GM23338 (cell line): ENCODE results near the gene MRPS18B. TPM values are rescaled to one million over a fixed set of nuclear protein-coding genes. Genes with fewer than 3 reads are reported as not detected.
A peak's percentile ranks its signal among the peaks of the same experiment; 100 is the strongest.

ENCODE experiments used
- ATAC-seq: fragments of 200-7000 bp; cut with Tn5 transposase; 3 replicates; pipeline ENCODE4 v1.9.1; 2020
- DNase-seq: peaks from one replicate; pipeline ENCODE4 v3.0.0-alpha.2; 2015; ENCODE audit warnings: low spot score
- H2AFZ ChIP-seq: fragments of 200-600 bp; sonication (generic); 2 replicates; pipeline ENCODE4 v1.8.0; 2016; ENCODE audit warnings: antibody characterized with exemption, mild to moderate bottlenecking, moderate library complexity
- H3F3A ChIP-seq: fragments of 200-600 bp; sonication (generic); replicated peaks from 2 replicates; pipeline ENCODE4 v1.8.0; 2017; ENCODE audit warnings: antibody characterized with exemption, mixed run types, low read depth
- H3K27ac ChIP-seq: fragments of 200-600 bp; sonication (generic); 2 replicates; pipeline ENCODE4 v1.6.1; 2016; ENCODE audit warnings: low read depth
- H3K27me3 ChIP-seq: fragments of 200-600 bp; sonication (generic); 2 replicates; pipeline ENCODE4 v1.8.0; 2016; ENCODE audit warnings: mild to moderate bottlenecking, mixed run types, moderate library complexity; ENCODE audit not compliant: insufficient read depth
- H3K36me3 ChIP-seq: fragments of 200-600 bp; sonication (generic); 2 replicates; pipeline ENCODE4 v1.8.0; 2016; ENCODE audit warnings: mild to moderate bottlenecking; ENCODE audit not compliant: insufficient read depth
- H3K4me1 ChIP-seq: fragments of 200-600 bp; sonication (generic); 2 replicates; pipeline ENCODE4 v1.8.0; 2016; ENCODE audit warnings: mild to moderate bottlenecking, moderate library complexity; ENCODE audit not compliant: insufficient read depth
- H3K4me2 ChIP-seq: fragments of 200-600 bp; sonication (generic); 2 replicates; pipeline ENCODE4 v1.7.1; 2017; ENCODE audit warnings: mixed run types
- H3K4me3 ChIP-seq: fragments of 200-600 bp; sonication (generic); 2 replicates; pipeline ENCODE4 v1.6.1; 2016; ENCODE audit warnings: mixed run types
- H3K79me2 ChIP-seq: fragments of 200-600 bp; sonication (generic); replicated peaks from 2 replicates; pipeline ENCODE4 v1.8.0; 2017; ENCODE audit warnings: mild to moderate bottlenecking; ENCODE audit not compliant: insufficient read depth
- H3K9me2 ChIP-seq: fragments of 200-600 bp; sonication (generic); 2 replicates; pipeline ENCODE4 v1.8.0; 2017; ENCODE audit not compliant: insufficient read depth
- H4K20me1 ChIP-seq: fragments of 200-600 bp; sonication (generic); replicated peaks from 2 replicates; pipeline ENCODE4 v1.8.0; 2017; ENCODE audit warnings: mild to moderate bottlenecking; ENCODE audit not compliant: insufficient read depth
- H3K27ac Mint-ChIP-seq: 2 replicates; pipeline ENCODE4 v1.8.0; 2020; ENCODE audit warnings: inconsistent platforms, mild to moderate bottlenecking, moderate library complexity, mixed read lengths
- H3K27me3 Mint-ChIP-seq: 3 replicates; pipeline ENCODE4 v1.8.0; 2022; ENCODE audit warnings: low read depth, mild to moderate bottlenecking, moderate library complexity, mixed read lengths, inconsistent platforms; ENCODE audit not compliant: insufficient read depth, poor library complexity
- H3K36me3 Mint-ChIP-seq: 3 replicates; pipeline ENCODE4 v1.8.0; 2021; ENCODE audit warnings: low read depth, mild to moderate bottlenecking, inconsistent platforms, moderate library complexity, mixed read lengths
- H3K4me1 Mint-ChIP-seq: 3 replicates; pipeline ENCODE4 v1.8.0; 2020; ENCODE audit warnings: mild to moderate bottlenecking, inconsistent platforms, mixed read lengths
- H3K4me3 Mint-ChIP-seq: 3 replicates; pipeline ENCODE4 v1.8.0; 2021; ENCODE audit warnings: moderate library complexity, mild to moderate bottlenecking, inconsistent platforms, mixed read lengths
- H3K9me3 Mint-ChIP-seq: 3 replicates; pipeline ENCODE4 v1.8.0; 2020; ENCODE audit warnings: moderate library complexity, mild to moderate bottlenecking, inconsistent platforms, mixed read lengths
- CREB1 ChIP-seq: fragments of 250-450 bp; sonication (Bioruptor Pico); IDR thresholded peaks from 2 replicates; pipeline ENCODE4 v1.5.0; 2020; ENCODE audit warnings: low read depth, mild to moderate bottlenecking, moderate library complexity
- ETS1 ChIP-seq: IDR thresholded peaks from 2 replicates; pipeline ENCODE4 v1.6.1; 2016; ENCODE audit warnings: antibody characterized with exemption
- EZH2 ChIP-seq: fragments of 200-600 bp; sonication (generic); IDR thresholded peaks from one replicate; pipeline ENCODE4 v1.8.0; 2017; ENCODE audit warnings: antibody characterized with exemption, mild to moderate bottlenecking, low read depth; ENCODE audit not compliant: unreplicated experiment
- EZH2phosphoT487 ChIP-seq: fragments of 200-600 bp; sonication (generic); IDR thresholded peaks from one replicate; pipeline ENCODE4 v1.8.1; 2018; ENCODE audit warnings: antibody characterized with exemption; ENCODE audit not compliant: unreplicated experiment
- NANOG ChIP-seq: IDR thresholded peaks from 2 replicates; pipeline ENCODE4 v1.6.1; 2016; ENCODE audit warnings: antibody characterized with exemption, borderline replicate concordance
- POLR2AphosphoS5 ChIP-seq: IDR thresholded peaks from 2 replicates; pipeline ENCODE4 v1.6.1; 2016; ENCODE audit warnings: antibody characterized with exemption, low read depth
- STAT1 ChIP-seq: IDR thresholded peaks from one replicate; pipeline ENCODE4 v1.6.1; 2016; ENCODE audit warnings: antibody characterized with exemption; ENCODE audit not compliant: unreplicated experiment
- ZNF114 ChIP-seq: fragments of 250-450 bp; sonication (Bioruptor Pico); IDR thresholded peaks from 2 replicates; pipeline ENCODE4 v1.5.0; 2020; ENCODE audit warnings: mild to moderate bottlenecking, moderate library complexity
- ZNF331 ChIP-seq: fragments of 250-450 bp; sonication (Bioruptor Pico); IDR thresholded peaks from 2 replicates; pipeline ENCODE4 v1.5.0; 2020; ENCODE audit warnings: low read depth, mild to moderate bottlenecking, moderate library complexity
- polyA plus RNA-seq: library from polyadenylated mRNA; unstranded; fragments of >200 nt; fragmentation: Nextera tagmentation; extraction: Ambion mirVana; gene quantifications from 2 replicates; pipeline ENCODE4 v1.2.1, GENCODE V29; 2016
- total RNA-seq: library from RNA; depleted of rRNA; stranded (reverse); fragments of >200 nt; shearing (Covaris generic); gene quantifications from 2 replicates; pipeline ENCODE4 v1.2.3, GENCODE V29; 2014
- TF ChIP-seq, protein P1 (sequence below): IDR thresholded peaks from one replicate; pipeline ENCODE4 v1.6.1; 2018; ENCODE audit warnings: antibody characterized with exemption; ENCODE audit not compliant: unreplicated experiment

Gene MRPS18B
- total and polyA plus RNA-seq, 2 experiments from 2014 or later: 49.2 to 73.6 TPM

GRCh38 chr6:30599625-30600324 lies 17.9 kb upstream of the MRPS18B start:
- 0 out of 2 replicates have a peak, but pooled peaks have one; percentile 16 for TF ChIP-seq POLR2AphosphoS5
- TF ChIP-seq, protein P1, sequence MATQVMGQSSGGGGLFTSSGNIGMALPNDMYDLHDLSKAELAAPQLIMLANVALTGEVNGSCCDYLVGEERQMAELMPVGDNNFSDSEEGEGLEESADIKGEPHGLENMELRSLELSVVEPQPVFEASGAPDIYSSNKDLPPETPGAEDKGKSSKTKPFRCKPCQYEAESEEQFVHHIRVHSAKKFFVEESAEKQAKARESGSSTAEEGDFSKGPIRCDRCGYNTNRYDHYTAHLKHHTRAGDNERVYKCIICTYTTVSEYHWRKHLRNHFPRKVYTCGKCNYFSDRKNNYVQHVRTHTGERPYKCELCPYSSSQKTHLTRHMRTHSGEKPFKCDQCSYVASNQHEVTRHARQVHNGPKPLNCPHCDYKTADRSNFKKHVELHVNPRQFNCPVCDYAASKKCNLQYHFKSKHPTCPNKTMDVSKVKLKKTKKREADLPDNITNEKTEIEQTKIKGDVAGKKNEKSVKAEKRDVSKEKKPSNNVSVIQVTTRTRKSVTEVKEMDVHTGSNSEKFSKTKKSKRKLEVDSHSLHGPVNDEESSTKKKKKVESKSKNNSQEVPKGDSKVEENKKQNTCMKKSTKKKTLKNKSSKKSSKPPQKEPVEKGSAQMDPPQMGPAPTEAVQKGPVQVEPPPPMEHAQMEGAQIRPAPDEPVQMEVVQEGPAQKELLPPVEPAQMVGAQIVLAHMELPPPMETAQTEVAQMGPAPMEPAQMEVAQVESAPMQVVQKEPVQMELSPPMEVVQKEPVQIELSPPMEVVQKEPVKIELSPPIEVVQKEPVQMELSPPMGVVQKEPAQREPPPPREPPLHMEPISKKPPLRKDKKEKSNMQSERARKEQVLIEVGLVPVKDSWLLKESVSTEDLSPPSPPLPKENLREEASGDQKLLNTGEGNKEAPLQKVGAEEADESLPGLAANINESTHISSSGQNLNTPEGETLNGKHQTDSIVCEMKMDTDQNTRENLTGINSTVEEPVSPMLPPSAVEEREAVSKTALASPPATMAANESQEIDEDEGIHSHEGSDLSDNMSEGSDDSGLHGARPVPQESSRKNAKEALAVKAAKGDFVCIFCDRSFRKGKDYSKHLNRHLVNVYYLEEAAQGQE: no peak
- H3K27me3 ChIP-seq: no peaks in the 10 kb centered on the region
- no peaks in the 10 kb centered on the region for H3K9me3 Mint-ChIP-seq
- DNase-seq (no peak), ATAC-seq (no peak)
- H3K4me1 Mint-ChIP-seq: no peaks in the 10 kb centered on the region; the same call in 2 of the 3 replicates
- no peak overlapping the region for H3K27ac Mint-ChIP-seq
- H3K36me3 Mint-ChIP-seq: peaks cover 65% of the 10 kb centered on the region
- no peak overlapping the region for H3K4me3 ChIP-seq
- H4K20me1 ChIP-seq: peaks cover 15% of the 10 kb centered on the region
- no peaks in the 10 kb centered on the region for H3K9me2 ChIP-seq
- H3K4me1 ChIP-seq: no peaks in the 10 kb centered on the region
- H3F3A ChIP-seq: peaks cover 69% of the 10 kb centered on the region
- no peaks in the 10 kb centered on the region for H3K79me2 ChIP-seq
- no peak overlapping the region for H2AFZ ChIP-seq
- no peak overlapping the region for H3K4me2 ChIP-seq
- no peak overlapping the region for H3K4me3 Mint-ChIP-seq
- H3K36me3 ChIP-seq: peaks cover 30% of the 10 kb centered on the region
- 0 out of 2 replicates have a peak overlapping the region, but pooled peaks have one; percentile 45 for H3K27ac ChIP-seq
- H3K27me3 Mint-ChIP-seq: peaks cover 10% of the 10 kb centered on the region

- Histone ChIP-seq H3K4me2 (no peak overlapping the region), H3F3A (peaks cover 70% of the 10 kb centered on the region), H4K20me1 (peaks cover 22% of the 10 kb centered on the region), H3K79me2 (no peaks in the 10 kb centered on the region), H2AFZ (no peak overlapping the region), H3K27ac (0 out of 2 replicates have a peak overlapping the region, but pooled peaks have one; percentile 55), H3K27me3 (no peaks in the 10 kb centered on the region), H3K9me2 (no peaks in the 10 kb centered on the region), H3K4me3 (no peak overlapping the region), H3K36me3 (peaks cover 37% of the 10 kb centered on the region), H3K4me1 (no peaks in the 10 kb centered on the region)
- no peaks in the 10 kb centered on the region for H3K9me3 Mint-ChIP-seq
- no peak overlapping the region; the same call in 2 of the 3 replicates for H3K4me3 Mint-ChIP-seq
- no peak overlapping the region for H3K27ac Mint-ChIP-seq
- DNase-seq: no peak
- peaks cover 10% of the 10 kb centered on the region for H3K27me3 Mint-ChIP-seq
- ATAC-seq: no peak
- no peaks in the 10 kb centered on the region; the same call in 2 of the 3 replicates for H3K4me1 Mint-ChIP-seq
- peaks cover 68% of the 10 kb centered on the region for H3K36me3 Mint-ChIP-seq
- TF ChIP-seq ETS1 (no peak), ZNF331 (CRISPR knock-in tag) (no peak), ZNF114 (CRISPR knock-in tag) (no peak), POLR2AphosphoS5 (no peak), EZH2phosphoT487 (no peak), EZH2 (no peak), NANOG (no peak), STAT1 (no peak), CREB1 (CRISPR knock-in tag) (no peak)
- TF ChIP-seq, protein P1: no peak
Measured at GRCh38 chr6:30600451-30600961, 17.1 kb upstream of the MRPS18B start.
